ENCODE measurements around the gene AVPR2.

GRCh38 chrX:153882557-153882956 is 21.9 kb upstream of the AVPR2 start:
- TF ChIP-seq CTCF (IDR thresholded peaks at IDR 0.05) (no peak), TCF7L2 (IDR thresholded peaks at IDR 0.05; ENCODE audit: low read depth, low read length) (no peak), REST (IDR thresholded peaks at IDR 0.05; ENCODE audit: insufficient read depth in 1 of 2, low read depth in 2 of 2, low read length in 1 of 2) (no peak), POLR2AphosphoS5 (IDR thresholded peaks at IDR 0.05; ENCODE audit: low read depth, low read length) (no peak), SIN3A (IDR thresholded peaks at IDR 0.05; ENCODE audit: borderline replicate concordance, insufficient read depth, low read depth, low read length) (no peak)
